ENCODE results near the gene PRDM9.

GRCh38 chr5:23496576-23496975 is 10.8 kb upstream of the PRDM9 start:
- no peak for TF ChIP-seq POLR2AphosphoS5 (IDR thresholded peaks at IDR 0.05)
- no peak for TF ChIP-seq POLR2A (IDR thresholded peaks at IDR 0.05)
- no peak for TF ChIP-seq CTCF (IDR thresholded peaks at IDR 0.05)

Data from prostate gland (tissue), 2 donors.